Measurements from ENCODE around the gene ZNF516. TPM values are rescaled to one million over a fixed set of nuclear protein-coding genes. Genes with fewer than 3 reads are reported as not detected.

The ZNF516 gene
- total and polyA plus RNA-seq, 2 of the 13 experiments (the other 11 are each of a cell fraction or from before 2014, with no cell fraction given) = 16.6 to 18.7 TPM

DNA sequence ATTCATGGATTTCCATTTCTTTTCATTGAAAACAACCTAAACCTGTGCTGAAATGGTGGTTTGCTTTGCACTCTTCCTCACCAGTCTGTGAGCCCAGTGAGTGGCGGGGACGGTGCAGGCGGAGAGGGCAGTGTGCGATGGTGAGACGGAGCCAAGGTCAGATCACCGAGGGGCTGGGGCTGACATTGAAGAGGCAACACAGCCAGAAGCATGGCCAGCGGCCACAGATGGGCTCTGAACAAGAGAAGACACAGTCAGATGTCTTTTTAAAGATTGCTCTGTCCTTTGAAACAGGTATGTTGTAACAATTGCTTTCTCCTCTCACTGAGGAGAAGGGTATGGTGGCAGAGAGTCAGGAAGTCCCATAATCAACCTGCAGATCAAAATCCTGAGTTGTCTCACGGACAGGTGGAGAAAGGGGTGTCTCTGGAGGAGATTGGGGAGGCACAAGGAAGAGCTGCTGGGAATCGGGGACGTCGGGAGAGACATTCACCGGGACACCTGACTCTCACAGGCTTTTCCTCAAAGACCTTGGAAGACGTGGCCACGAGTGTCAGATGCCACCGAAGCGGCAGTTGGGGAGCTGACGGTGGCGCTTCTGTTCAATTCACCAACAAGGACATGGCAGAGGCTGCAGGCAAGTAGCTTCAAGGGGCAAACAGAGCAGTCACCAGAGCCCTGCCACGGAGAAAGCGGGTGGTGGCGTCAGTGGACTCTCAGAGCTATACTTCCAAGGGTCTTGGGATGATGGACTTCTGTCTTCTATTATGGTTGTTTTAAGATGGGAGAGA is 12.1 kb upstream of the ZNF516 start:
- in situ Hi-C loops (cut with HindIII; ENCODE audit: extremely low pct_ligation_motif_present, low pct_unique_long_range_greater_than_20kb) (no loop called here), intact Hi-C loops (cut with micrococcal nuclease; ENCODE audit: unreplicated experiment) (no loop called here)
- CTCF ChIA-PET (ENCODE audit: low intra/inter-chr PET ratio, low total read pairs) = no interaction called here
- 55% methylated on average over 18 of the region's 21 CpGs for WGBS (ENCODE audit: low lambda C conversion rate)
- no TSS peak for BruUV-seq (replicated peaks)
- Histone ChIP-seq H3K36me3 (replicated peaks in 1 of 2; ENCODE audit: control insufficient read depth in 1 of 2, insufficient read depth in 2 of 2, low read length in 2 of 2) (no peaks in the 10 kb centered on the region), H3K4me3 (replicated peaks in 1 of 3; ENCODE audit: insufficient read depth in 1 of 3, low read depth in 2 of 3, low read length in 3 of 3) (no peak overlapping the region), H3K27me3 (ENCODE audit: control insufficient read depth in 1 of 2, insufficient read depth in 2 of 2, low read length in 2 of 2) (peaks cover 1 to 18% of the 10 kb centered on the region in 2 experiments; a peak in 2 of 5 replicates), H2AFZ (ENCODE audit: low read length) (no peak overlapping the region), H3K27ac (ENCODE audit: extremely low read length, insufficient read depth, low read length) (no peak overlapping the region), H4K20me1 (ENCODE audit: insufficient read depth, low read length) (no peaks in the 10 kb centered on the region), H3K4me2 (ENCODE audit: low read depth, low read length) (no peak overlapping the region), H3K79me2 (ENCODE audit: insufficient read depth, low read length) (no peaks in the 10 kb centered on the region), H3K9ac (ENCODE audit: insufficient read depth, low read depth, low read length) (no peak overlapping the region), H3K9me3 (ENCODE audit: low read length) (no peaks in the 10 kb centered on the region), H3K4me1 (ENCODE audit: insufficient read depth, low read length) (peaks cover 19% of the 10 kb centered on the region)
- DNase-seq (ENCODE audit: low spot score) = no peak
- no peak for TF ChIP-seq TCF7 (IDR thresholded peaks at IDR 0.05; ENCODE audit: low read depth)
- peak; percentile 57 for TF ChIP-seq ZFP36 (IDR thresholded peaks at IDR 0.05; ENCODE audit: borderline replicate concordance, low read depth, low read length, partially characterized antibody)
- ATAC-seq = peak; percentile 46; the same call in 2 of the 3 replicates
- POLR2A ChIA-PET = no interaction called here
- no peak for FAIRE-seq

- Histone ChIP-seq H3K9ac (ENCODE audit: insufficient read depth, low read depth, low read length) (no peak overlapping the region), H3K4me1 (ENCODE audit: insufficient read depth, low read length) (peaks cover 24% of the 10 kb centered on the region), H4K20me1 (ENCODE audit: insufficient read depth, low read length) (no peaks in the 10 kb centered on the region), H3K36me3 (replicated peaks in 1 of 2; ENCODE audit: control insufficient read depth in 1 of 2, insufficient read depth in 2 of 2, low read length in 2 of 2) (no peaks in the 10 kb centered on the region), H3K9me3 (ENCODE audit: low read length) (no peaks in the 10 kb centered on the region), H3K27ac (ENCODE audit: extremely low read length, insufficient read depth, low read length) (no peak overlapping the region), H3K4me2 (ENCODE audit: low read depth, low read length) (no peak overlapping the region), H3K79me2 (ENCODE audit: insufficient read depth, low read length) (no peaks in the 10 kb centered on the region), H3K4me3 (replicated peaks in 1 of 3; ENCODE audit: insufficient read depth in 1 of 3, low read depth in 2 of 3, low read length in 3 of 3) (no peak overlapping the region), H2AFZ (ENCODE audit: low read length) (no peak overlapping the region), H3K27me3 (ENCODE audit: control insufficient read depth in 1 of 2, insufficient read depth in 2 of 2, low read length in 2 of 2) (peaks cover 1 to 18% of the 10 kb centered on the region in 2 experiments; a peak in 2 of 5 replicates)
- ChIA-PET POLR2A (no interaction called here), CTCF (ENCODE audit: low intra/inter-chr PET ratio, low total read pairs) (no interaction called here)
- BruUV-seq (replicated peaks) = no TSS peak
- WGBS (ENCODE audit: low lambda C conversion rate) = 58% methylated on average over 7 of the region's 9 CpGs
- DNase-seq (ENCODE audit: low spot score) (no peak), ATAC-seq (no peak), FAIRE-seq (no peak)
- intact Hi-C loops (cut with micrococcal nuclease; ENCODE audit: unreplicated experiment) = no loop called here
- TF ChIP-seq ATF7 (IDR thresholded peaks at IDR 0.05) = peak; percentile 59
- TF ChIP-seq ATF7 (CRISPR knock-in tag; IDR thresholded peaks at IDR 0.05) = no peak
- TF ChIP-seq ZNF781 (CRISPR knock-in tag; IDR thresholded peaks at IDR 0.05; ENCODE audit: borderline replicate concordance, not compliant biosample characterization) = no peak
- in situ Hi-C loops (cut with HindIII; ENCODE audit: extremely low pct_ligation_motif_present, low pct_unique_long_range_greater_than_20kb) = no loop called here
Measured at GRCh38 chr18:76506395-76506794, 11.4 kb upstream of the ZNF516 start.
